ENCODE measurements around the gene CELF2. TPM values are rescaled to one million over a fixed set of nuclear protein-coding genes. Genes with fewer than 3 reads are reported as not detected.

Gene CELF2
- total RNA-seq, 4 donors from 2014 or later: 27.0 to 44.1 (median 31.3) TPM

DNA sequence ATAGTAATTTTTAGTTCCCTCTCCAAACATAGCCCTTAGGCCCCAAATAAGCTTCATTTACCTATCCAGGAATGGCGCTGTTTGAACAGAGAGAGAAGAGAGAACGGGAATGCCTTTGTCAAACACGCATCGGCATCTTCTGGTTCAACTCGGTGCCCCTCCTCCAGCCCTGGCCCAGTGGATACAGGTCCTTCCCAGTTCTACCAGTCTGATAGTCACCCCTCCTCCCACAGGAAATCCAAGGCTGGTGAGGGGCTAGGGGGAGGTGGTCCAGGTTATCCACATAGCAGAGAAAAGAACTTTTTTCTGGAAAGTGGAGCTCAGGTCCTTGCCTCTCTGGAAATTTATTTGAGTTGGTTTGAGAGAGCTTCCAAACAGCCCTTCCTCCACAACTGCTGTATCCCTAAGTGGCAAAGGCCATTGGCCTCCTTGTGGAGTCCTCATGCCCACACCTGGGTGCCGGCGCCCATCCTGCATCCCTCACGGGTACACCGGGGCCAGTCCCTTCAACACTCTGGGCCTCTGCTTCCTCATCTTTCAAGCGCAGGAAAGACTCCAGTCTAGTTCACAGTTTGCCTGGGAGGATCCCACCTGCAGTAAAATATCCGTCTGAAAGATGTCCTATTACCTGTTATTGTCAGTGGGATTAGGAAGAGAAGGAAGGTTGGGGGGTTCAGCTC, 287.4 kb downstream of the CELF2 start:
- TF ChIP-seq POLR2AphosphoS5 (IDR thresholded peaks at IDR 0.05) (no peak), EP300 (IDR thresholded peaks at IDR 0.05; ENCODE audit: low read depth) (no peak), POLR2A (IDR thresholded peaks at IDR 0.05) (no peak)
- TF ChIP-seq, protein P1, sequence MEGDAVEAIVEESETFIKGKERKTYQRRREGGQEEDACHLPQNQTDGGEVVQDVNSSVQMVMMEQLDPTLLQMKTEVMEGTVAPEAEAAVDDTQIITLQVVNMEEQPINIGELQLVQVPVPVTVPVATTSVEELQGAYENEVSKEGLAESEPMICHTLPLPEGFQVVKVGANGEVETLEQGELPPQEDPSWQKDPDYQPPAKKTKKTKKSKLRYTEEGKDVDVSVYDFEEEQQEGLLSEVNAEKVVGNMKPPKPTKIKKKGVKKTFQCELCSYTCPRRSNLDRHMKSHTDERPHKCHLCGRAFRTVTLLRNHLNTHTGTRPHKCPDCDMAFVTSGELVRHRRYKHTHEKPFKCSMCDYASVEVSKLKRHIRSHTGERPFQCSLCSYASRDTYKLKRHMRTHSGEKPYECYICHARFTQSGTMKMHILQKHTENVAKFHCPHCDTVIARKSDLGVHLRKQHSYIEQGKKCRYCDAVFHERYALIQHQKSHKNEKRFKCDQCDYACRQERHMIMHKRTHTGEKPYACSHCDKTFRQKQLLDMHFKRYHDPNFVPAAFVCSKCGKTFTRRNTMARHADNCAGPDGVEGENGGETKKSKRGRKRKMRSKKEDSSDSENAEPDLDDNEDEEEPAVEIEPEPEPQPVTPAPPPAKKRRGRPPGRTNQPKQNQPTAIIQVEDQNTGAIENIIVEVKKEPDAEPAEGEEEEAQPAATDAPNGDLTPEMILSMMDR (IDR thresholded peaks at IDR 0.05): no peak
- H3K27ac ChIP-seq: no peak overlapping the region
- H3K27me3 ChIP-seq: no peaks in the 10 kb centered on the region
- H3K4me1 ChIP-seq: no peaks in the 10 kb centered on the region
- in situ Hi-C loops (cut with MboI; ENCODE audit: low pct_ligation_motif_present in 1 of 4, low pct_unique_long_range_greater_than_20kb in 1 of 4, low sequenced_read_pairs in 3 of 4): no loop called here
- peaks cover 0 to 26% (median 8%) of the 10 kb centered on the region in 4 donors for H3K36me3 ChIP-seq
- H3K4me3 ChIP-seq: no peak overlapping the region
- no peak for DNase-seq
- WGBS, 2 donors (ENCODE audit: low coverage in 1 of 2): 95 to 98% methylated on average over 5 to 11 of the region's 11 CpGs
- peaks cover 6 to 9% of the 10 kb centered on the region in 2 donors for H3K9me3 ChIP-seq
- intact Hi-C loops (cut with DNase I; ENCODE audit: low total_unique reads): no loop called here

DNA sequence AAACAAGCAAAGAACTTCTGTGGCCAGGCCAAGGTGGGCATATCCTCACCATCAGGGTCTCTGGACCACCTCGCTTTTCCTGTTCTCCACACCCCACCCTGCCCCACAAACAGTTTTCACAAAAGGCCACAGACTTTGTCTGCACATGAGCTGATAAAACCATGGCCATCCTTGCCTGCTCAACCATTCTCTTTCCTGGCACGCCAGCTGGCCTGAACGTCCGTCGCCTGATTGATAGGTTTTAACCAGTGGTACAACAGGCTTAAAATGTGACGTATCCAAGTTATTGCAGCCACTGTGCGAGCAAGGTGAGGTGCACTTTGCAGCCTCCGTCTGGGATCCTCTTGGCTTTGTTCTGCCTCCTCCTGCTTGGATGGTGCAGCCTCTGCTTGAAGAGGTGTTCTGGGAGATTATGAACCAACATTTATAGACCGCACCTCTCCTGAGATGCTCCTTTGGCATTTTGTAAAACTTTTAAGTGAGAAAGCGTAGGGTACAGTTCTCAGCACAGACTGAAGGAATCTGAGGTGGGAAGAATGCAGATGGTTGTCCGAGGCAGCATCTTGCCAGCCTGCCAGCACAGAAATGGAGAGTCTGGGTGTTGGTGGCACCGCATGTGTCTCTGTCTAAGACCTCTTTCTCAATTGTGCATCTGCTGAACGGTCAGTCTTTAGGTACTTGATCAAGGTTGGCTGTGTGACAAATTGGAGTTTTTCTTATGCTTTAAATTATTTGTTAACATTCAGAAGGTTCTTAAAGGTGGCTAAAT, 288.3 kb downstream of the CELF2 start:
- no peaks in the 10 kb centered on the region for H3K27me3 ChIP-seq
- H3K4me1 ChIP-seq: no peaks in the 10 kb centered on the region
- in situ Hi-C loops (cut with MboI; ENCODE audit: low pct_ligation_motif_present in 1 of 4, low pct_unique_long_range_greater_than_20kb in 1 of 4, low sequenced_read_pairs in 3 of 4): no loop called here
- no peak overlapping the region for H3K4me3 ChIP-seq
- peaks cover 0 to 26% (median 8%) of the 10 kb centered on the region in 4 donors for H3K36me3 ChIP-seq
- intact Hi-C loops (cut with DNase I; ENCODE audit: low total_unique reads): no loop called here
- WGBS, 2 donors (ENCODE audit: low coverage in 1 of 2): 98 to 100% methylated on average over 8 to 13 of the region's 13 CpGs
- no peak for TF ChIP-seq EP300 (IDR thresholded peaks at IDR 0.05; ENCODE audit: low read depth)
- TF ChIP-seq, protein P1 (IDR thresholded peaks at IDR 0.05): no peak
- TF ChIP-seq POLR2A (IDR thresholded peaks at IDR 0.05): no peak
- no peak for TF ChIP-seq POLR2AphosphoS5 (IDR thresholded peaks at IDR 0.05)
- no peak for DNase-seq
- H3K9me3 ChIP-seq: peaks cover 6 to 9% of the 10 kb centered on the region in 2 donors
- H3K27ac ChIP-seq: no peak overlapping the region

DNA sequence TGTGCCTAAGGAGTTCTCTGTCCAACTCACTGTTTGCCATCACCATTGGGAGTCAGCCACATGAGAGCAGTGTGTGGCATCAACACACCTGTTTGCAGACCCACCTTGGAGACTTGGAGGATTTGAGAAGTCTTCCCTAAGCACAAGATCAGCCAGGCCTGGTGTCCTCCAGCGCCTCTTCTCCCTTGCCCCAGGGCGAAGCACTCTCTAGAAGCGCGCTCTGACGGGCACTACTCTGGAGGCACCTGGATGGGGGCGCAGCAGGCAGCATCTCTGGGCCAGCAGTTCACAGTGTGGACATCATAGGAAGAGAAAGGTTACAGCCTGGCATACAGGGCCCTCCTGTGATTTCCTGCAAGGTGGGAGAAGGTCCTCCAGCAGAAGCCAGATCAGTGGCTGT, 289.3 kb downstream of the CELF2 start:
- Histone ChIP-seq H3K9me3 (peaks cover 6 to 9% of the 10 kb centered on the region in 2 donors), H3K4me3 (no peak overlapping the region), H3K27me3 (no peaks in the 10 kb centered on the region), H3K27ac (no peak overlapping the region), H3K4me1 (no peaks in the 10 kb centered on the region), H3K36me3 (peaks cover 0 to 26% (median 10%) of the 10 kb centered on the region in 4 donors)
- DNase-seq: no peak
- in situ Hi-C loops (cut with MboI; ENCODE audit: low pct_ligation_motif_present in 1 of 4, low pct_unique_long_range_greater_than_20kb in 1 of 4, low sequenced_read_pairs in 3 of 4) (no loop called here), intact Hi-C loops (cut with DNase I; ENCODE audit: low total_unique reads) (no loop called here)
- no peak for TF ChIP-seq POLR2A (IDR thresholded peaks at IDR 0.05)
- TF ChIP-seq, protein P1 (IDR thresholded peaks at IDR 0.05): no peak
- TF ChIP-seq POLR2AphosphoS5 (IDR thresholded peaks at IDR 0.05): no peak
- 99% methylated on average over 6 of the region's 6 CpGs; no CpG with 5 or more reads in 1 of the 2 donors for WGBS, 2 donors (ENCODE audit: low coverage in 1 of 2)

DNA sequence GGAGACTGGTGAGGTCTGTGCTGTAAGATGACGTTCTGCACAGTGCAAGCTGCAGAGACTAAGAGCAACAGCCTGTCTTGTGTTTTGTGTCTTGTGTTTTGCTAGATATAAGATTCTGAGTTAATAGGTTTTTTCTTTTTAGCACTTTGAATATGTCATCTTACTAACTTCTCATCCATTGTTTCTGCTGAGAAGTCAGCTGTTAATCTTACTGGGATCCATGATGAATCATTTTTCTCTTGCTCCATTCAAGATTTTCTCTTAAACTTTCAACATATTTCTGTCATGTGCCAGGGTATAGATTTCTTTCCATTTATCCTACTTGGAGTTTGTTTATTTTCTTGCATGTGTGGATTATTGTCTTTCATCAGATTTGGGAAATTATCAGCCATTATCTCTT, 290.3 kb downstream of the CELF2 start:
- DNase-seq: no peak
- Histone ChIP-seq H3K9me3 (peaks cover 6 to 9% of the 10 kb centered on the region in 2 donors), H3K36me3 (peaks cover 0 to 30% (median 11%) of the 10 kb centered on the region in 4 donors), H3K27me3 (no peaks in the 10 kb centered on the region), H3K4me1 (no peaks in the 10 kb centered on the region), H3K27ac (no peak overlapping the region), H3K4me3 (no peak overlapping the region)
- intact Hi-C loops (cut with DNase I; ENCODE audit: low total_unique reads) (no loop called here), in situ Hi-C loops (cut with MboI; ENCODE audit: low pct_ligation_motif_present in 1 of 4, low pct_unique_long_range_greater_than_20kb in 1 of 4, low sequenced_read_pairs in 3 of 4) (no loop called here)
- WGBS, 2 donors (ENCODE audit: low coverage in 1 of 2): 100% methylated on average over 1 of the region's 1 CpG
- TF ChIP-seq POLR2AphosphoS5 (IDR thresholded peaks at IDR 0.05) (no peak), POLR2A (IDR thresholded peaks at IDR 0.05) (no peak)
